Esophagus (tissue), 2 donors: ENCODE data around the gene RGS11. TPM values are rescaled to one million over a fixed set of nuclear protein-coding genes. Genes with fewer than 3 reads are reported as not detected.

Source experiments
- H3K27ac ChIP-seq, 2 donors: one replicate each; pipeline ENCODE4 v1.5.1; 2013; ENCODE audit warnings: low read depth in 2 of 2, mild to moderate bottlenecking in 2 of 2, inconsistent platforms in 1 of 2, low read length in 1 of 2, moderate library complexity in 1 of 2
- H3K27me3 ChIP-seq, 2 donors: one replicate each; pipeline ENCODE4 v1.6.1; 2013; ENCODE audit warnings: low read length in 2 of 2, control low read depth in 1 of 2, mild to moderate bottlenecking in 1 of 2; ENCODE audit not compliant: insufficient read depth in 2 of 2, control insufficient read depth in 1 of 2
- H3K36me3 ChIP-seq, 2 donors: one replicate each; pipeline ENCODE4 v1.6.1; 2013; ENCODE audit warnings: low read length in 1 of 2; ENCODE audit not compliant: control insufficient read depth in 2 of 2, insufficient read depth in 2 of 2
- H3K4me1 ChIP-seq, 2 donors: one replicate each; pipeline ENCODE4 v1.6.1; 2013; ENCODE audit warnings: low read length in 1 of 2; ENCODE audit not compliant: control insufficient read depth in 2 of 2, insufficient read depth in 2 of 2
- H3K4me3 ChIP-seq, 2 donors: one replicate each; pipeline ENCODE4 v1.5.1; 2013; ENCODE audit warnings: low read length in 2 of 2, mild to moderate bottlenecking in 2 of 2, low read depth in 1 of 2, moderate library complexity in 1 of 2
- H3K9me3 ChIP-seq, 2 donors: one replicate each; pipeline ENCODE4 v1.6.1; 2013; ENCODE audit warnings: mild to moderate bottlenecking in 2 of 2, low read depth in 1 of 2, low read length in 1 of 2, moderate library complexity in 1 of 2; ENCODE audit not compliant: control insufficient read depth in 2 of 2, insufficient read depth in 1 of 2
- WGBS, 2 donors: extraction: QIAGEN DNeasy Blood & Tissue Kit; methylation state at CpG; one replicate each; pipeline ENCODE4 v1.1.7; 2013; 5-methylcytosine and 5-hydroxymethylcytosine counted together
- polyA plus RNA-seq, 2 donors: library from polyadenylated mRNA; stranded (reverse); fragments of 200-250 nt; gene quantifications; one replicate each; pipeline ENCODE4 v1.2.3, GENCODE V29; 2013
- donor health status: healthy with polysubstance abuse.
- donor health status: Bipolar disorder and iron deficiency.

RGS11 gene
- polyA plus RNA-seq, 2 donors = 6.3 to 7.9 TPM

- Histone ChIP-seq H3K27me3 (no peaks in the 10 kb centered on the region), H3K36me3 (peaks cover 7 to 10% of the 10 kb centered on the region in 2 donors), H3K9me3 (no peaks in the 10 kb centered on the region), H3K27ac (no peak overlapping the region), H3K4me3 (no peak overlapping the region), H3K4me1 (no peaks in the 10 kb centered on the region)
- 68 to 71% methylated on average over 4 of the region's 4 CpGs for WGBS, 2 donors
These were observed 55.7 kb downstream of the RGS11 start for GRCh38 chr16:220021-220420.

Other genes with a start within 250 kb of the RGS11 start
- gene POLR3K, start 222.3 kb downstream of the RGS11 start, polyA plus RNA-seq = 10 to 100 TPM in 1 of 2 donors, 1 to 10 TPM in 1; 4.3 to 11.4 TPM
- 10 to 100 TPM; 18.1 to 25.6 TPM for gene SNRNP25, start 222.1 kb downstream of the RGS11 start, polyA plus RNA-seq
- gene RHBDF1, start 203.3 kb downstream of the RGS11 start, polyA plus RNA-seq = 10 to 100 TPM; 36.6 to 56.0 TPM
- 10 to 100 TPM; 42.3 to 45.3 TPM for gene MPG, start 197.7 kb downstream of the RGS11 start, polyA plus RNA-seq
- 10 to 100 TPM in 1 of 2 donors, 1 to 10 TPM in 1; 9.6 to 14.0 TPM for gene NPRL3, start 137.3 kb downstream of the RGS11 start, polyA plus RNA-seq
- gene HBZ, start 123.3 kb downstream of the RGS11 start, polyA plus RNA-seq = not detected
- gene HBM, start 110.0 kb downstream of the RGS11 start, polyA plus RNA-seq = not detected
- gene HBA2, start 103.1 kb downstream of the RGS11 start, polyA plus RNA-seq = 1 to 10 TPM in 1 of 2 donors, under 1 TPM in 1; 0.49 to 1.4 TPM
- under 1 TPM; 0.47 to 0.55 TPM for gene HBA1, start 99.3 kb downstream of the RGS11 start, polyA plus RNA-seq
- not detected for gene HBQ1, start 95.5 kb downstream of the RGS11 start, polyA plus RNA-seq
- gene LUC7L, start 46.5 kb downstream of the RGS11 start, polyA plus RNA-seq = 100 to 1,000 TPM in 1 of 2 donors, 10 to 100 TPM in 1; 37.0 to 102 TPM
- 10 to 100 TPM; 35.9 to 39.6 TPM for gene FAM234A, start 41.1 kb downstream of the RGS11 start, polyA plus RNA-seq
- gene ARHGDIG, start 4.6 kb upstream of the RGS11 start, polyA plus RNA-seq = under 1 TPM; 0.24 to 0.33 TPM
- under 1 TPM; 0.27 to 0.53 TPM for gene PDIA2, start 7.2 kb upstream of the RGS11 start, polyA plus RNA-seq
- 10 to 100 TPM; 11.9 to 16.7 TPM for gene AXIN1, start 76.8 kb upstream of the RGS11 start, polyA plus RNA-seq
- 10 to 100 TPM; 54.5 to 75.9 TPM for gene MRPL28, start 94.6 kb upstream of the RGS11 start, polyA plus RNA-seq
- gene PGAP6, start 106.0 kb upstream of the RGS11 start, polyA plus RNA-seq = 10 to 100 TPM; 30.3 to 44.3 TPM
- gene NME4, start 121.3 kb upstream of the RGS11 start, polyA plus RNA-seq = 10 to 100 TPM; 40.3 to 41.9 TPM
- gene DECR2, start 125.9 kb upstream of the RGS11 start, polyA plus RNA-seq = 10 to 100 TPM; 15.0 to 24.2 TPM
- 10 to 100 TPM in 1 of 2 donors, 1 to 10 TPM in 1; 9.1 to 10.6 TPM for gene RAB11FIP3, start 149.7 kb upstream of the RGS11 start, polyA plus RNA-seq